Mucosa of descending colon (tissue), 3 donors: Measurements from ENCODE around the gene KIRREL3. TPM values are rescaled to one million over a fixed set of nuclear protein-coding genes. Genes with fewer than 3 reads are reported as not detected.

Source experiments
- ATAC-seq: fragments of 200-7000 bp; cut with Tn5 transposase; one replicate; pipeline ENCODE4 v1.9.1; 2020; ENCODE audit warnings: mild to moderate bottlenecking, moderate library complexity
- DNase-seq, 3 donors: peaks; one replicate each; pipeline ENCODE4 v3.0.0-alpha.2; 2020
- H3K36me3 ChIP-seq: fragments of 200-600 bp; one replicate; pipeline ENCODE4 v1.8.0; 2021; ENCODE audit warnings: low read depth, mild to moderate bottlenecking
- H3K4me1 ChIP-seq: fragments of 200-600 bp; one replicate; pipeline ENCODE4 v1.8.0; 2021; ENCODE audit warnings: low read depth, mild to moderate bottlenecking
- H3K4me3 ChIP-seq: fragments of 200-600 bp; one replicate; pipeline ENCODE4 v1.8.0; 2021; ENCODE audit warnings: mild to moderate bottlenecking
- H3K9me3 ChIP-seq: fragments of 200-600 bp; one replicate; pipeline ENCODE4 v1.8.0; 2021; ENCODE audit warnings: mild to moderate bottlenecking
- CTCF ChIP-seq: fragments of 200-600 bp; IDR thresholded peaks from one replicate; pipeline ENCODE4 v1.8.0; 2022; ENCODE audit warnings: antibody characterized with exemption, mild to moderate bottlenecking
- intact Hi-C, 2 donors: fragments of 100-400 bp; cut with DNase I in 1 of 2; cut with micrococcal nuclease in 1 of 2; formaldehyde crosslinking; loops; one replicate each; pipeline versions ENCODE4 v1.11.0 to v1.11.1; 2022; cut with DNase I, micrococcal nuclease
- total RNA-seq, 3 donors: library from RNA; stranded (reverse); fragmentation: NEBNext Ultra II Directional in 2 of 3; extraction: Animal tissue kit (Norgen Biotek cat#: 25700) in 2 of 3; gene quantifications; one replicate each; pipeline versions ENCODE4 v1.2.1 to v1.2.4, GENCODE V29; 2021 to 2023
- donor health status: DM: no; HTN: no; CAD: no; lungs with moderate emphysema.
- donor health status: DM: no; HTN: no; CAD: no.
- donor health status: DM: no; HTN: yes; CAD: no.

KIRREL3 gene
- total RNA-seq, 3 donors from 2014 or later = 0.23 to 2.4 (median 0.70) TPM

GRCh38 chr11:127027789-127028188 is 27.2 kb upstream of the KIRREL3 start:
- no peaks in the 10 kb centered on the region for H3K36me3 ChIP-seq
- no peak for ATAC-seq
- no peak overlapping the region for H3K4me3 ChIP-seq
- H3K4me1 ChIP-seq = no peaks in the 10 kb centered on the region
- DNase-seq = no peak
- TF ChIP-seq CTCF = no peak
- H3K9me3 ChIP-seq = no peaks in the 10 kb centered on the region
- intact Hi-C loops = no loop called here

- no peak overlapping the region for H3K4me3 ChIP-seq
- no peak for DNase-seq
- no peak for ATAC-seq
- H3K36me3 ChIP-seq = no peaks in the 10 kb centered on the region
- H3K9me3 ChIP-seq = no peaks in the 10 kb centered on the region
- intact Hi-C loops = no loop called here
- H3K4me1 ChIP-seq = no peaks in the 10 kb centered on the region
- no peak for TF ChIP-seq CTCF
Observed at GRCh38 chr11:127027000-127027399, 26.4 kb upstream of the KIRREL3 start.

GRCh38 chr11:127023991-127024390 is 23.4 kb upstream of the KIRREL3 start:
- H3K36me3 ChIP-seq = no peaks in the 10 kb centered on the region
- no peak for ATAC-seq
- H3K9me3 ChIP-seq = no peaks in the 10 kb centered on the region
- H3K4me3 ChIP-seq = no peak overlapping the region
- no peak for DNase-seq
- no peaks in the 10 kb centered on the region for H3K4me1 ChIP-seq
- intact Hi-C loops = no loop called here
- no peak for TF ChIP-seq CTCF

GRCh38 chr11:127018683-127019279 is 18.2 kb upstream of the KIRREL3 start:
- Histone ChIP-seq H3K4me1 (no peaks in the 10 kb centered on the region), H3K4me3 (no peak overlapping the region), H3K36me3 (no peaks in the 10 kb centered on the region), H3K9me3 (no peaks in the 10 kb centered on the region)
- no peak for TF ChIP-seq CTCF
- ATAC-seq (no peak), DNase-seq (no peak)
- intact Hi-C loops = no loop called here

- Histone ChIP-seq H3K4me3 (no peak overlapping the region), H3K36me3 (no peaks in the 10 kb centered on the region), H3K9me3 (no peaks in the 10 kb centered on the region), H3K4me1 (no peaks in the 10 kb centered on the region)
- no peak for TF ChIP-seq CTCF
- DNase-seq (no peak), ATAC-seq (no peak)
- intact Hi-C loops = no loop called here
Observed at GRCh38 chr11:127017482-127017881, 16.9 kb upstream of the KIRREL3 start.

GRCh38 chr11:127013550-127013949 is 13.0 kb upstream of the KIRREL3 start:
- DNase-seq (no peak), ATAC-seq (no peak)
- no peak for TF ChIP-seq CTCF
- H3K36me3 ChIP-seq = no peaks in the 10 kb centered on the region
- no peak overlapping the region for H3K4me3 ChIP-seq
- no peaks in the 10 kb centered on the region for H3K4me1 ChIP-seq
- intact Hi-C loops = no loop called here
- H3K9me3 ChIP-seq = no peaks in the 10 kb centered on the region
